ENCODE results near the gene ATP8A2.

- TF ChIP-seq, protein P1, sequence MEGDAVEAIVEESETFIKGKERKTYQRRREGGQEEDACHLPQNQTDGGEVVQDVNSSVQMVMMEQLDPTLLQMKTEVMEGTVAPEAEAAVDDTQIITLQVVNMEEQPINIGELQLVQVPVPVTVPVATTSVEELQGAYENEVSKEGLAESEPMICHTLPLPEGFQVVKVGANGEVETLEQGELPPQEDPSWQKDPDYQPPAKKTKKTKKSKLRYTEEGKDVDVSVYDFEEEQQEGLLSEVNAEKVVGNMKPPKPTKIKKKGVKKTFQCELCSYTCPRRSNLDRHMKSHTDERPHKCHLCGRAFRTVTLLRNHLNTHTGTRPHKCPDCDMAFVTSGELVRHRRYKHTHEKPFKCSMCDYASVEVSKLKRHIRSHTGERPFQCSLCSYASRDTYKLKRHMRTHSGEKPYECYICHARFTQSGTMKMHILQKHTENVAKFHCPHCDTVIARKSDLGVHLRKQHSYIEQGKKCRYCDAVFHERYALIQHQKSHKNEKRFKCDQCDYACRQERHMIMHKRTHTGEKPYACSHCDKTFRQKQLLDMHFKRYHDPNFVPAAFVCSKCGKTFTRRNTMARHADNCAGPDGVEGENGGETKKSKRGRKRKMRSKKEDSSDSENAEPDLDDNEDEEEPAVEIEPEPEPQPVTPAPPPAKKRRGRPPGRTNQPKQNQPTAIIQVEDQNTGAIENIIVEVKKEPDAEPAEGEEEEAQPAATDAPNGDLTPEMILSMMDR (IDR thresholded peaks at IDR 0.05), result no peak
- no peak for TF ChIP-seq POLR2A (IDR thresholded peaks at IDR 0.05)
Observed at GRCh38 chr13:25719666-25720065, 347.9 kb downstream of the ATP8A2 start.
